HUES6 (cell line): ENCODE results near the gene SAMHD1.
"Not testable (repeated sequence)": the region's sequence is repeated elsewhere in the genome, so short reads cannot be mapped to it uniquely, and the experiment has no call there.

Experiments
- H3K27ac ChIP-seq: 2 replicates; pipeline ENCODE4 v1.7.0; 2013; ENCODE audit warnings: low read depth, mild to moderate bottlenecking, low read length, inconsistent platforms
- H3K27me3 ChIP-seq: 2 replicates; pipeline ENCODE4 v1.6.1; 2013; ENCODE audit warnings: low read length; ENCODE audit not compliant: control insufficient read depth, insufficient read depth
- H3K36me3 ChIP-seq: 2 replicates; pipeline ENCODE4 v1.6.1; 2013; ENCODE audit warnings: low read length; ENCODE audit not compliant: control insufficient read depth, insufficient read depth
- H3K4me1 ChIP-seq: 2 replicates; pipeline ENCODE4 v1.6.1; 2013; ENCODE audit warnings: low read length; ENCODE audit not compliant: control insufficient read depth, insufficient read depth
- H3K4me3 ChIP-seq: 2 replicates; pipeline ENCODE4 v1.5.1; 2013; ENCODE audit warnings: low read depth, low read length
- H3K9ac ChIP-seq: one replicate; pipeline ENCODE4 v1.6.1; 2013; ENCODE audit warnings: mild to moderate bottlenecking, low read length
- H3K9me3 ChIP-seq: 2 replicates; pipeline ENCODE4 v1.6.1; 2013; ENCODE audit warnings: low read depth, low read length; ENCODE audit not compliant: control insufficient read depth, insufficient read depth

Gene SAMHD1

GRCh38 chr20:36951979-36952738 is 651 bp upstream of the SAMHD1 start:
- Histone ChIP-seq H3K9me3 (no peaks in the 10 kb centered on the region), H3K4me3 (peak overlapping the region; percentile 80), H3K9ac (peak overlapping the region; percentile 9), H3K27ac (no peak overlapping the region), H3K27me3 (peaks cover 17% of the 10 kb centered on the region; the same call in 1 of the 2 replicates), H3K36me3 (no peaks in the 10 kb centered on the region), H3K4me1 (peaks cover 17% of the 10 kb centered on the region)

- no peaks in the 10 kb centered on the region for H3K9me3 ChIP-seq
- H3K4me1 ChIP-seq, result peaks cover 22% of the 10 kb centered on the region
- H3K4me3 ChIP-seq, result peak overlapping the region; percentile 80
- H3K27me3 ChIP-seq, result peaks cover 17% of the 10 kb centered on the region; the same call in 1 of the 2 replicates
- H3K9ac ChIP-seq, result peak overlapping the region; percentile 14
- no peak overlapping the region for H3K27ac ChIP-seq
- H3K36me3 ChIP-seq, result no peaks in the 10 kb centered on the region; the same call in 1 of the 2 replicates
These were observed 902 bp downstream of the SAMHD1 start for GRCh38 chr20:36950414-36951197.

- Histone ChIP-seq H3K36me3 (peaks cover 28% of the 10 kb centered on the region; the same call in 1 of the 2 replicates), H3K9ac (no peak overlapping the region), H3K9me3 (no peaks in the 10 kb centered on the region), H3K27ac (no peak overlapping the region), H3K27me3 (no peaks in the 10 kb centered on the region), H3K4me1 (peaks cover 1% of the 10 kb centered on the region), H3K4me3 (no peak overlapping the region)
These were observed 10.1 kb downstream of the SAMHD1 start for GRCh38 chr20:36941401-36941835.

GRCh38 chr20:36937402-36937770 is 14.1 kb downstream of the SAMHD1 start:
- Histone ChIP-seq H3K27ac (no peak overlapping the region), H3K27me3 (no peaks in the 10 kb centered on the region), H3K4me3 (no peak overlapping the region), H3K4me1 (no peaks in the 10 kb centered on the region), H3K36me3 (peaks cover 25% of the 10 kb centered on the region; the same call in 1 of the 2 replicates), H3K9me3 (no peaks in the 10 kb centered on the region), H3K9ac (no peak overlapping the region)

GRCh38 chr20:36936761-36937401 is 14.6 kb downstream of the SAMHD1 start:
- H3K36me3 ChIP-seq, result peaks cover 25% of the 10 kb centered on the region; the same call in 1 of the 2 replicates
- not testable (repeated sequence) for H3K4me1 ChIP-seq, H3K4me3 ChIP-seq, H3K27me3 ChIP-seq, H3K9me3 ChIP-seq, H3K27ac ChIP-seq, H3K9ac ChIP-seq

- H3K9ac ChIP-seq, result no peak overlapping the region
- no peak overlapping the region for H3K27ac ChIP-seq
- H3K9me3 ChIP-seq, result no peaks in the 10 kb centered on the region
- H3K4me1 ChIP-seq, result no peaks in the 10 kb centered on the region
- peaks cover 25% of the 10 kb centered on the region; the same call in 1 of the 2 replicates for H3K36me3 ChIP-seq
- H3K4me3 ChIP-seq, result no peak overlapping the region
- no peaks in the 10 kb centered on the region for H3K27me3 ChIP-seq
These were observed 15.2 kb downstream of the SAMHD1 start for GRCh38 chr20:36936341-36936740.

GRCh38 chr20:36933571-36933970 is 17.9 kb downstream of the SAMHD1 start:
- H3K27ac ChIP-seq, H3K9ac ChIP-seq, H3K9me3 ChIP-seq, H3K4me3 ChIP-seq, H3K27me3 ChIP-seq, H3K4me1 ChIP-seq: not testable (repeated sequence)
- H3K36me3 ChIP-seq, result peaks cover 20% of the 10 kb centered on the region; the same call in 1 of the 2 replicates

- H3K27ac ChIP-seq, result no peak overlapping the region
- H3K36me3 ChIP-seq, result peaks cover 22% of the 10 kb centered on the region; the same call in 1 of the 2 replicates
- H3K4me3 ChIP-seq, result no peak overlapping the region
These were observed 18.8 kb downstream of the SAMHD1 start for GRCh38 chr20:36932476-36933426.

GRCh38 chr20:36932067-36932466 is 19.4 kb downstream of the SAMHD1 start:
- peaks cover 26% of the 10 kb centered on the region; the same call in 1 of the 2 replicates for H3K36me3 ChIP-seq
- not testable (repeated sequence) for H3K27ac ChIP-seq, H3K4me3 ChIP-seq, H3K9ac ChIP-seq, H3K9me3 ChIP-seq, H3K4me1 ChIP-seq, H3K27me3 ChIP-seq

More at GRCh38 chr20:36932476-36933426, 18.8 kb downstream of the SAMHD1 start:
- H3K4me1 ChIP-seq, result no peaks in the 10 kb centered on the region
- H3K9ac ChIP-seq, result no peak overlapping the region
- H3K9me3 ChIP-seq, result no peaks in the 10 kb centered on the region
- no peaks in the 10 kb centered on the region for H3K27me3 ChIP-seq

GRCh38 chr20:36929691-36930090 is 21.8 kb downstream of the SAMHD1 start:
- no peak overlapping the region for H3K27ac ChIP-seq
- H3K36me3 ChIP-seq, result peaks cover 32% of the 10 kb centered on the region; the same call in 1 of the 2 replicates
- H3K9ac ChIP-seq, result no peak overlapping the region
- H3K4me3 ChIP-seq, result no peak overlapping the region
- no peaks in the 10 kb centered on the region for H3K4me1 ChIP-seq
- H3K27me3 ChIP-seq, result no peaks in the 10 kb centered on the region
- no peaks in the 10 kb centered on the region for H3K9me3 ChIP-seq
